ENCODE measurements around the gene LIN7B.

GRCh38 chr19:49094505-49095482 lies 19.4 kb upstream of the LIN7B start:
- TF ChIP-seq EZH2 (IDR thresholded peaks at IDR 0.05) (no peak), POLR2AphosphoS5 (IDR thresholded peaks at IDR 0.05; ENCODE audit: borderline replicate concordance, low read depth, low read length) (no peak), FOXP2 (optimal IDR thresholded peaks at IDR 0.05; ENCODE audit: control extremely low read depth, extremely low read length, insufficient read depth) (no peak)
